HG02885 (cell line): Measurements from ENCODE around the gene MYO7A.

ENCODE experiments used
- ATAC-seq: cut with Tn5 transposase; IDR thresholded peaks from one replicate; pipeline ENCODE4 v1.9.1; 2021; ENCODE audit warnings: mild to moderate bottlenecking; ENCODE audit not compliant: unreplicated experiment, poor library complexity

Gene MYO7A

DNA sequence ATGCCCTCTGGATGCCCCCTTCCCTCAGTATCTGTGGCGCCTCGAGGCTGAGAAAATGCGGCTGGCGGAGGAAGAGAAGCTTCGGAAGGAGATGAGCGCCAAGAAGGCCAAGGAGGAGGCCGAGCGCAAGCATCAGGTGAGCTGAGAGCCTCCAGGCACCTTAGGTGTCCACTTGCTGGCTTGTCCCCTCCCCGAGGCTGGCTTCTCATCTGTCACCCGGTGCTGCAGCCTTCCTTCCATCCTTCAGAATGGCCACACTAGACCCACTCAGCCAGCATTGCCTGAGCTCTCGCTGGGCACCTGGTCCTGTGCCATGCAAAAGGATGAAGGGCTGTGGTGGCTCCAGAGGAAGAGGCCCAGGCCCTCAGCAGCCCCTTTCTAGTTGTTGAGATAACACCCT is 52.3 kb downstream of the MYO7A start:
- no peak for ATAC-seq

DNA sequence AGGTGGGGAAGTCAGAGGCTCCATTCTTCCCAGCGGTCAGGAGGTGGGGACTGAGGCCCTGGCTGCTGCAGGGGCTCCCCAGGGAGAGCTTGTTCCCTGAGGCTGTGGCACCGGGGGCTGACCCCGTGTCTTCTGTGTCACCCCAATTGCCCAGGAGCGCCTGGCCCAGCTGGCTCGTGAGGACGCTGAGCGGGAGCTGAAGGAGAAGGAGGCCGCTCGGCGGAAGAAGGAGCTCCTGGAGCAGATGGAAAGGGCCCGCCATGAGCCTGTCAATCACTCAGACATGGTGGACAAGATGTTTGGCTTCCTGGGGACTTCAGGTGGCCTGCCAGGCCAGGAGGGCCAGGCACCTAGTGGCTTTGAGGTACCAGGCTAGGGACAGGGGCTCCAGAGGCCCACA is 53.2 kb downstream of the MYO7A start:
- no peak for ATAC-seq

DNA sequence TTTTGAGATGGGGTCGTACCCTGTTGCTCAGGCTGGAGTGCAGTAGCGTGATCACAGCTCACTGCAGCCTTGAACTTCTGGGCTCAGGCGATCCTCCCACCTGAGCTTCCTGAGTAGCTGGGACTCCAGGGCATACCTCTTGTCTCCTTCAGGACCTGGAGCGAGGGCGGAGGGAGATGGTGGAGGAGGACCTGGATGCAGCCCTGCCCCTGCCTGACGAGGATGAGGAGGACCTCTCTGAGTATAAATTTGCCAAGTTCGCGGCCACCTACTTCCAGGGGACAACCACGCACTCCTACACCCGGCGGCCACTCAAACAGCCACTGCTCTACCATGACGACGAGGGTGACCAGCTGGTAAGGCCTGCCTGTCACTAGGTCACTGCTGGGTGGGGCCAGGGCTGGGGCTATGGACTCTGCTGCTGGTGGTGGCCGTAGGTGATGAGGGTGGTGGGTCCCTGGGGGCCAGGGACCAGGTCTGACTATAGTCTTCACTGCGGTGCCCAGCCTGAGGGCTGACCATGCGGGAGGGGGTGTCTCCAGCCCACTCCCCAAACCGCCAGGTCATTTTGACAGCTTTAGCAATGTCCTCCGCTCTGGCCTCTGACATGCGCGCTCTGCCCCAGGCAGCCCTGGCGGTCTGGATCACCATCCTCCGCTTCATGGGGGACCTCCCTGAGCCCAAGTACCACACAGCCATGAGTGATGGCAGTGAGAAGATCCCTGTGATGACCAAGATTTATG is 53.9 kb downstream of the MYO7A start:
- ATAC-seq, result no peak

- ATAC-seq, result no peak
These were observed 54.7 kb downstream of the MYO7A start for GRCh38 chr11:77182542-77183430.

DNA sequence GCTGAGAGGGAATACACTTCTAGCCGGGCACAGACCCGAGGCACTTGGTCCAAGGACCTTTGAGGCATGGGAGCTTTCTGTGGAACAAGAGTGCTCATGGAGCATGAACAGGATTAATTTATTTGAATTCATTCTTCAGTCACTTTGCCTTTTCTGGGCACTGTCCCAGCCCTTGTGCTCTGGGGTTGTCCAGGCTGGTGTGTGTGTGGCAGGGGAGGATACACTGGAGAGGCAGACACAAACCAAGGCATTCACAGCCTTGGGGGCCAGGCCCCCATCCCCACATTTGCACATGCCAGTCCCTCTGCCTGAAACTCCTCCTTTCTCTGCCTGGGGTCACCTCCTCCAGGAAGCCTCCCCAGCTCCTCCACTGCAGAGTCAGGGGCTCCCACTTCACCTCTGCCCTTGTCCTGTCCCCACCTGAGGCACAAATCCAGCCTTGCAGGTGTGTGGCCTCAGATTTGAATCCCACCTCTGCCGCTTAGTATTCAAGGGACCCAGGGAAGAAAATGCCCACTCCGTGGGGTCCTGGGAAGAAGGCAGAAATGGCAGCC is 55.5 kb downstream of the MYO7A start:
- ATAC-seq, result no peak

DNA sequence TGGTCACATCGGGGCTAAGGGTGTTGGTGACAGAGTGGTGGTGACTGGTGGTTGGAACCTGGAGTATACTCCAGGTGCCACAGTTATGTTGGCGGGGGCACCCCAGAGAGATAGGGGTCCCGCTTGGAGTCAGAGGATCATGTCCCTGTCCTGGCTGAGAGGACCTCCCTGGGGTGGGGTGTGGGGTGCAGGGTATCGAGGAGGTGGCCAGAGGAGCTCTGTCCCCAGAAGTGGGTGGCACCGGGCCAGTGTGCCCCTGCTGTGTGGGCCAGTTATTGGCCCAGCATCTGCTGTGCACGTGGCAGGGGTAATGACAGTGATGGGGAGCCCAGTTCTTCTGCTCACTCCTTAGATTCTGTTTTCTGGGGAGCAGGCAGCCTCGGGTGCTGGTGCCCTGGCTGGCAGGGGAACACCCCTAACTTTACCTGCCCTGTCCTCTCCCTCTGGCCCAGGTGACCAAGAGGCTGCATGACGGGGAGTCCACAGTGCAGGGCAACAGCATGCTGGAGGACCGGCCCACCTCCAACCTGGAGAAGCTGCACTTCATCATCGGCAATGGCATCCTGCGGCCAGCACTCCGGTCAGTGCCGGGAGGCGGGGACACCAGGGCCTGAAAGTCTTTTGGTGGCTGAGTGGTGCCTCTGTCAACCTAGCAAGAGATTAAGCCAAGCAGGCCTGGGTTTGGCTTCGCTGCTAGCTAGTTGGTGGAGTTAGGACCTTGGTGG is 56.3 kb downstream of the MYO7A start:
- no peak for ATAC-seq

- ATAC-seq, result no peak
These were observed 58.3 kb downstream of the MYO7A start for GRCh38 chr11:77186302-77186701.

GRCh38 chr11:77187111-77187750 is 59.2 kb downstream of the MYO7A start:
- ATAC-seq, result no peak

GRCh38 chr11:77187776-77188632 is 60.0 kb downstream of the MYO7A start:
- ATAC-seq, result no peak

DNA sequence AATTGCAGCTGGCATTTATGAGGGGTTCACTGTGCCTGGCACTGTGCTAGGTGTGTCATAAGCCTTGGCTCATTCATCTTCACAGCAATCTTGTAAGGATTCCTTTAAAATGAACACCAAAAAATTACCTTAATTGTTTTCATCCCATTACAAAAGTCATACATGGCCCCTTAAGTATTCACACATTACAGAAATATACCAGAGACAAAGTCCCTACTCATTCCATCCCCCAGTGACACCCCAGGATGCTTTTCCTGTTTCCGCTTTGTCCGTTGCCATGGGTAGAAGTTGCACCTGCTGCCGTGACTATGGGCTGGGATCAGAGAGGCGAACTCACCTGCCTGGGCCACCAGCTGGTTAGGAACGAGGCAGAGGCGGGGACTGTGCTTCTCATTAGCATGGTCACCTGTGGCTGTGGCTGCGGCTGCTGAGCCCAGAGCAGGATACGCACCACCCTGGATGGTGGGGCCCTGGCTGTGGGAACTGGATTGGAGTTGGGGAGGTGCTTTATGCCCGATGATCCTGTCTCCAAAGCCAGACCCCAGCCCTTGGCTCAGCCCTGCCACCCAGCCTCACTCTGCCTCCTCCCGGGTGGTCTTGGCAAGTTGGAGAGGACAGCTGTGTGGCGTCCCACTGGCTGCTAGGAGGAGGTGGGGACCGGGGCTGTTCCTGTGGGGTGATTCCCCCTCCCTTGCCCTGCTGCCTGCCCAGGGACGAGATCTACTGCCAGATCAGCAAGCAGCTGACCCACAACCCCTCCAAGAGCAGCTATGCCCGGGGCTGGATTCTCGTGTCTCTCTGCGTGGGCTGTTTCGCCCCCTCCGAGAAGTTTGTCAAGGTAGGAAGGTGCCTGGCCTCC is 60.8 kb downstream of the MYO7A start:
- no peak for ATAC-seq

DNA sequence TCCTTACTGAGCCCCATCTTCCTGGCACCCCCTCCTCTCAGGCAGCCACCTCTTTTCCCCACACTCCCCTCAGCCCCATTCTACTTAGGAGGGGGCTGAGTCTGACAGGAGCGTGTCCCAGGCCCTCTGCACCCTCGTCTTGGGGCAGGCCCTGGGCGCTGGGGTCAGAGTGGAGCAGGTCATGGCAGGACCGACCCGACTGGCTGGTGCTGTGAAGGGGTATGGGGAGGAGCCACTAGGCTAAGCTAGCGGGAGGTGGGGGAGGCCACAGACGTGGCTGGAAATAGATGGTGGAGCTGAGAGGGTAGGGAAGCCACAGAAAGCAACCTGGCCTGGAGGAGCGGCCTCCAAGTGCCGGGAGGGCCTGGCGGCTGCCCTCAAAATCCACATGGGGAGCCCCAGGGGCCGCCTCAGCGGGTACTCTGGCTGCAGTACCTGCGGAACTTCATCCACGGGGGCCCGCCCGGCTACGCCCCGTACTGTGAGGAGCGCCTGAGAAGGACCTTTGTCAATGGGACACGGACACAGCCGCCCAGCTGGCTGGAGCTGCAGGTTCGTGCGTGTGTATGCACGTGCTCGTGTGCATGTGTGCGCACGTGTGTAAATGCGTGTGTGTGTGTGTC is 61.7 kb downstream of the MYO7A start:
- ATAC-seq, result no peak

DNA sequence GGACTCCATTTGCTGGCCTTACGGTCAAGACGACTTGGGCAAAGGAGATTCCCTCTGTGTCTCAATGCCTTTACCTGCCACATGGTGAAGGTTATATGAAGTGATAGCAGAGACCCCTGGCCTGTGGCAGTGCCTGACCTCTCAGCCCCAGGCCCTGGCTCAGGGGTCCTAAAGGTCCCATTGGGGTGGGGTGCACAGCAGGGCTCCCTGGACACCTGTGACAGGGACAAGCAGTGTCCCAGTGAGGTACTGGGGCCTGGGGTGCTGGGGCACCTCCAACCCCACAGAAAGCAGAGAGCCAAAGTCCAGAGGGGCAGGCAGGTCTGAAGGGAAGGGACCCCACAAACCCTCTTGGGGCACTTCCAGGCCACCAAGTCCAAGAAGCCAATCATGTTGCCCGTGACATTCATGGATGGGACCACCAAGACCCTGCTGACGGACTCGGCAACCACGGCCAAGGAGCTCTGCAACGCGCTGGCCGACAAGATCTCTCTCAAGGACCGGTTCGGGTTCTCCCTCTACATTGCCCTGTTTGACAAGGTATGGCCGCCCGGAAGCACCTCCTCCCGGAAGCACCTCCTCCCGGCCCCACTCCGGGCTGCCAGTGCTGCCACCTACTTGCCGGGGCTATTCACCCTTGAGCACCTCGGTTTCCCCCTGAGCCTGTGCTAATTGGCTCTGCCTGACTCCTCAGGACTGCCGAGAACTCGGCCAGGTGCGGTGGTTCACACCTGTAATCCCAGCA is 62.5 kb downstream of the MYO7A start:
- ATAC-seq, result no peak

DNA sequence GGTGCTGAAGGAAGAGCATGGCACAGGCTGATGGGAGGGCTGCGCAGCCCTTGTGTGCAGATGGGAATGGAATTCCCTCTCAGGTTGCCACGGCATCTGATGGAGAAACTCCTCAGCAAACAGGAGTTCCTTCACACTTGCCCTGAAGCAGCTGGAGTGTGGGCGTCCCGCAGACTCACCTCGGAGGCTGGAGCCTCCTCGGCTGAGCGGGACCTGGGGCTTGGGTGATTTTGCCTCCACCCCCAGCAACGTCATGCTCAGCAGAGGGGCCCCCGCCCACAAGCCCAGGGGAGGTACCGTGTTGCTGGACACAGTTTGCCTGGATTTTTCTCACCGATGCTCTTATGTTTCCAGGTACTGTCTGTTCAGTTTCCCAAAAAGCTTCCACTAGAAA is 63.4 kb downstream of the MYO7A start:
- no peak for ATAC-seq

- peak; percentile 52 for ATAC-seq
These were observed 63.9 kb downstream of the MYO7A start for GRCh38 chr11:77191823-77192495.

GRCh38 chr11:77193167-77193566 is 65.1 kb downstream of the MYO7A start:
- no peak for ATAC-seq

GRCh38 chr11:77193911-77194830 is 66.1 kb downstream of the MYO7A start:
- ATAC-seq, result no peak
